Esophagus mucosa (tissue), 1 donor: Measurements from ENCODE around the gene TSFM. TPM values are rescaled to one million over a fixed set of nuclear protein-coding genes. Genes with fewer than 3 reads are reported as not detected.
A peak's percentile ranks its signal among the peaks of the same experiment; 100 is the strongest.

Source experiments
- ATAC-seq: fragments of 200-7000 bp; cut with Tn5 transposase; one replicate; pipeline ENCODE4 v1.9.1; 2020
- total RNA-seq: library from RNA; stranded (reverse); gene quantifications from one replicate; pipeline ENCODE4 v1.2.4, GENCODE V29; 2023
- donor health status: DM: yes; HTN: yes; CAD: no.

Gene TSFM
- total RNA-seq, 1 donor from 2014 or later, result 22.6 TPM

GRCh38 chr12:57780284-57780897 is 2.2 kb upstream of the TSFM start:
- ATAC-seq, result no peak

- no peak for ATAC-seq
Observed at GRCh38 chr12:57781244-57781643, 1.3 kb upstream of the TSFM start.

DNA sequence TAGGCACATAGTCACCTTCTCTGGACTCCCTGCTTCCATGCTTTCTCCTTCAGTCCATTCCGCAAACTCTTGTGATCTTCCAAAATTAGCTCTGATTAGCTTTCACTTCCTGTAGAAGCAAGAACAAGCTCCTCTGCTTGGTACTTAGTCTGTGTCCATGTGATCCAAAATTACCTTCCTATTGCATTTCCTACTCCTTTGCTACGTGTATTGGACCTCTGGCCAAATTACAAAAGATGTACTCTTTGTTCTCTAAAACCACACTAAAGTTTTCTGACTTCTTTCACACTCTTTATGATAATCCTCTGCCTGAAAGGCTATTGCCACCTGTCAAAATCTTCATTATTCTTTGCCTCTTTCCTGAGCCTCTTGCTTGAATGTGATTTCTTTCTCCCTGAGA is 786 bp upstream of the TSFM start:
- no peak for ATAC-seq

DNA sequence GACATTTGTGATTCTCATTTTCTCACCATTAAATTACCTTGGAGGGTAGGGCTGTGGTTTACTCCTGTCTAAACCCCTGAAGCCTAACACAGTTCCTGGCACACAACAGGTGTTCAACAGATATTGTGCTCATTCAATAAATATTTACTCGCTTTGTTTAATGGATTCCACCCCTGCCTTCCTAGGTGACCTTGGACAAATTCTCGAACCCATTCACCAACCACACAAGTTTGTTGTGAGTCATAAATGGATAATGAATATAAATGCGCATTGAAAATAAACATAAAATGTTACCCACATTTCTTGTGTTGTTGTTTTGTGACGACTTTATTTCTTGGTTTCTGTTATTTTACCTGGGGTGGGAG is 362 bp upstream of the TSFM start:
- ATAC-seq, result no peak

GRCh38 chr12:57783466-57783801 is 847 bp downstream of the TSFM start:
- no peak for ATAC-seq

- ATAC-seq, result no peak
Observed at GRCh38 chr12:57783861-57784260, 1.3 kb downstream of the TSFM start.

- ATAC-seq, result peak; percentile 78
Observed at GRCh38 chr12:57793920-57794319, 11.3 kb downstream of the TSFM start.

- peak; percentile 87 for ATAC-seq
Observed at GRCh38 chr12:57795354-57795753, 12.8 kb downstream of the TSFM start.

GRCh38 chr12:57796996-57797395 is 14.4 kb downstream of the TSFM start:
- no peak for ATAC-seq

GRCh38 chr12:57797933-57798332 is 15.3 kb downstream of the TSFM start:
- ATAC-seq, result no peak

GRCh38 chr12:57800965-57801364 is 18.4 kb downstream of the TSFM start:
- ATAC-seq, result no peak

DNA sequence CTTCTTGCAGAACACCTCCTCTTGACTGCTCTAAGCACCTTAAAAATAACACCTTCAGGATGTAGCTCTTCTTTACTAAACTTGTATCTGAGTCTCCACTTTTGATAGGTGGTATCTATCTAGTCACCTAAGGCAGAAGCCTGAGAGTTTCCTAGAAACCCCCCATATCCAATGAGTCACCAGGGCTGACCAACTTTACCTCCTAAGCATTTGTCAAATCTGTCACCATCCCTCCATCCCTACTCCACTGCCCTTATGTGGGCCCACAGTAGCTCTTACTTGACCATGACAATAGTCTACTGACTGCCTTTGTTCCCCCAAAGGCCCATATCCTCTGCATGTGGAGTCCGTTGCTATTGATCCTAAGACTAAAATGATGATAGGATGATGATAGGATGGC is 20.0 kb downstream of the TSFM start:
- ATAC-seq, result no peak

GRCh38 chr12:57803319-57803893 is 20.8 kb downstream of the TSFM start:
- ATAC-seq, result peak; percentile 54

DNA sequence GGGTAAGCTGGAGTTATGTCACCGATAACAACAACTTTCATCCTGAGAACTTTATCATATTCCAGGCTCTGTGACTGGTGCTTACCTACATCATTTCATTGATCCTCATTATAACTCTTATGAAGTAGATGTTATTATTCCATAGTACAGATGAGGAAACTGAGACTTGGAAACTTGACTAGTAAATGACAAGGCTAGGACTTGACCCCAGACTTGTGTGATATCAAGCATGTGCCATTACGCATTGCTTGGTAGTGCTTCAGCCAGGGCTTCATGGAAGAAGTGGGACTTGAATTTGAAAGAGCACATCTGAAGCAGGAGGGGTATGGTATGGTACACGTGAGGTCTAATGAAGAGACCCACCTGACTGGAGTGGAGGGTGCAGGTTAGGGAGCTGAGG is 24.1 kb downstream of the TSFM start:
- ATAC-seq, result no peak

DNA sequence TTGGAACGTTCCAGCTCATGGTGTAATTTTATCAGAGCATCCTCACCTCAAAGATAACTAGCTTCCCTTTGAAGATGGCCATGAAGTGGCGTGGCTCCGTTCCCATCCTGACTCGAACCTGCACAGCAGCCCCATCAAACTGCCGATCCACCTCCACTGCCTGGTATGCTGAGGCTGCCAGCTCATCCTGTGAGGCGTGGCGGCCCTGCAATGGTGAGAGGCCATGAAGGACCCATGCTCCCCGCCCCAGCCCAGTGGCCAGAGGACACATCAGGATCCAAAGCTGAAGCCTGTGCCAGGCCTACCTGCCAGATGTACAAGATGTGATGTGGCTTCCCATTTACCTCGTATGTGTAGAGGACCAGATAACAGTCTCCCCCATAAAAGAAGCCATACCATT is 24.7 kb downstream of the TSFM start:
- ATAC-seq, result no peak

DNA sequence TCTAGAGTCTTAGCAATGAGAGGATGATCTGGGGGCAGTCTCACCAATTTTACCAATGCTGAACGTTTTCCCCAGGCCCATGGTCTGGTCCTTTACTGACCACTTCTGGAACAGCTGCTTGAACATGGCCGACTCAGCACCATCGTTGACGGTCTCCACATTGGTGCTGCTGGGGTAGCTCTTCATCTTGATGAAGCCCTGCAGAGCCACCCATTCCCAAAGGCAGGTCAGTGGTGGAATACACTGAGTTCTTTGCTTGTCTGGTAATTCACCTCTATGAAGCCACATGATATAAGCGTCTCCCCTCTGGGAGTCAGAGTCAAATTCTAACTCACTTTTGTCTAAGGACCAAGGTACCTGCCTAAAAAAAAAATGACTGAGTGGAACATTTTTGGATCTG is 25.8 kb downstream of the TSFM start:
- no peak for ATAC-seq

- no peak for ATAC-seq
Observed at GRCh38 chr12:57809425-57809824, 26.8 kb downstream of the TSFM start.

DNA sequence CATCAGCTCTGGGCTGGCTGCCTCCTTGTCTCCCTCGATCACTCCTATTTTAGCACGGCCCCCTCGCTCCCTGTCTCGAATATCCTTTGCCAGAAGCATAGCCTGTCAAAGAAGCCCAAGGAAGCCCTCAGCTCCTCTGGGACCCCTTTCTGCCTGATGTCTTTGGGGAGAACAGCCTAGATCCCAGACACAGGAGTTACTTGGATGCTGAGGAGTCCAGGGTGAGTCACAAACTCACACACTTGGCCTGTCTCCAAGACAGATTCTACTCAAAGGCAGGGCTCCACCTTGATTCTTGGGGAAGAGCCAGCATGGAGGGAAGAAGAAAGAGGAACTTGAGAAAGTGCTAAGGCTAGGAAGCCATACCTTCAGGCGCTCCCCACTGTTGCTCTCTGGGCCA is 27.9 kb downstream of the TSFM start:
- ATAC-seq, result peak; percentile 74

DNA sequence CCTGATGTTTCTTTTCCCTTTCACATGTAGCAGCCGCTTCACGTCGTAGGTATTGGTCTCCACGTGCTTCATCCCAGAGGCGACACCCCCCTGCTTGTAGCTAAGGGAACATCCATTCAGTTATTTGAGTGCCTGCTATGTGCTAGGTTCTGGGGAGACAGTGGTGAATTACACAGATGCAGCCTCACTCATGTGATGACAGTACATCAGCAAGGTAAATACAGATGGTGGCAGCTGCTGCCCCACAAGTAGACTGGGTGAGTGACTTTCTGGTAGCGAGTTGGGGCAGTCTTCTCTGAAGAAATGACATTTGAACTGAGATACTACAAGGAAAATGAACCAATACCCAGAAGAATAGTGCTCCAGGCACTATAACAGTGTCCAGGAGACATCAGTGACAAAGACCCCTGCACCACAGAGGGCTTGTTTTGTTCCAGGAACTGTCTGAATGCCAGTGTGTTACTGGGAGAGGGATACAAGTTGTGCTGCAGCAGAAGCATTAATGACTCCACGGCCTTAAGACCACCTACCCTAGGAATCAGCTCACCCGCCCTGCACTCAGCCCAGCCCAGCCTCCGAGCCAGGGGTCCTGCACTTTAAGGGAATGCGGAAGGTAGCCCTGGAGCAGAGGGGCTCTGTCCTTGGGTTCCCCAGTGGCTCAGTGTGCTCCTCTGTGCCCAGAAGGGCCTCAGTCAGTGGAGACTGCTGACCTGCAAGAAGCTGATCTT is 28.6 kb downstream of the TSFM start:
- no peak for ATAC-seq

DNA sequence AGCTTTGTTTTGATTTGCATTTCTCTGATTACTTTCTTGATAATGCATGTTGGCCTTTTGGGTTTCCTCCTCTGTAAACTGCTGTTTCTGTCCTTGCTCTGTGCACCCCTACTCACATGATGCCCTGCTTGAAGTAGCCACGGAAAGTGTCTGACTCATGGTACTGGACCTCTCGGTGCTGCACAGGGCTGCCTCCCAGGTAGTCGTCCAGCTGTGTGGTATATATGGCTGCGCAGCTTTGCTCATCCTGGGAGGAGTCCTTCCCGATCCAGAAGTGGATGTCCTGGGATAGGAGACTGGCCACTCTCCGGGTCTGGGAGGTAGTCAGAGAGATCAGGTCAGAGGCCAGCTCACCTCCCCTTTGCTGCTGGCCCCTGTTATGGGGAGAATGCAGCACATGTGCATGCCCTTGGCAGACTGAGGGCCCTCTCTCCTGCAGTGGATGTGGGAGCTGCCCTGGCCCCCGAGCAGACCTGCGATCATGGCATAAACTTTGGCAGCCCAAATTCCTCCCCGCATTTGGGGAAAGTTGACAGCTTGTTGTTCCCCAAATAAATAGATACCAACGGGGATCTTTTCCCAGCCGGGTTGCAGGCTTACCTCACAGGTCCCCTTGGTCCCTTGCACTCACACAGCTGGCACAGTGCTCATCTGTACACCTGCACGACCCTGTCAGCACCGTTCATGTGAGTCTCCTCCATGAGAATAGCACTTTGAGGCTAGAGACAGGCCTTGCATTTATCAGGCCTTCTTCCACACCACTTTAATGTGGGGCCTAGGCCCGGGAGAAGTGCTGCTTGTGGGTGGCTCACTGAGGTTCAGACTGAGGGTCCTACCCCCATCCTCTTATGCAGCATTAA is 30.8 kb downstream of the TSFM start:
- no peak for ATAC-seq

- no peak for ATAC-seq
Observed at GRCh38 chr12:57813971-57814772, 31.6 kb downstream of the TSFM start.

DNA sequence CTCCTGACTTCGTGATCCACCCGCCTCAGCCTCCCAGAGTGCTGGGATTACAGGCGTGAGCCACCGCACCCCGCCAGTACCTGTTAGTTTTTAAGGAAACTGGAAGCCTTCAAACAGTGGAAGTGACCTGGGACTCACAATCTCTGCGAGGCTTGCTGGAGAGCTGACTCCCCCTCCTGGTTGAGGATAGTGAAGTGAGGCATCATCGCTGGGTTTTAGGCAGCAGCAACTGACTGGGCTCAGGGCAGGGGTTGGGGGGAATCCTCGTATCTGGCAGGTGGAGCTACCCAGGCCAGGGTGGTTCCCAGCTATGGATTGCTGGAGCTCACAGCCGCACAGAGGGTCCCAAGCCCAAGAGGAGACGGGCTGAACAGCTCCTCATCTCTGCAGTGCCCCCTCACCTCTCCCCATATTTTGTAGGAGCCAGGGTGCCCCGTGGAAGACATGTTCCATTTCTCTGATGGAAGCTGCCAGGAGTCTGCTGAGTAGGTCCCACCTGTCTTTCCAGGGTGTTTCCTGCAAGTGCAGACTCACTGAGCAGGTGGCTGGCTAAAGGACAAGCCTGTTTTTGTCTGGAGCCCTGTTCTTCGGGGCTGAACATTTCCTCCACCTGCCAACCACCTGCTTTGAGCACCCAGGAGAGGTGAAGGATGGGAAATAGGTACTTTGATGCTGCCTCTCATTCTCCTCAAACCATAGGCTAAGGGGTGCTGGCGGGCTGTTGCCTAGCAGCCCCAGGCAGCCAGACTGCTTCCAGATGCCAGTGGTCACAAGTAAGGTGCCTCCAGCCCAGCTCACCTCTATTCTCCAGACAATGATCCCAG is 32.8 kb downstream of the TSFM start:
- ATAC-seq, result no peak
